K562 (cell line): ENCODE data around the gene NMNAT3. TPM values are rescaled to one million over a fixed set of nuclear protein-coding genes. Genes with fewer than 3 reads are reported as not detected.

Experiments
- ATAC-seq: fragments of 200-7000 bp; cut with Tn5 transposase; 3 replicates; pipeline ENCODE4 v1.9.1; 2020; ENCODE audit warnings: moderate library complexity
- BruUV-seq: library from RNA; stranded (reverse); fragments of 400-500 nt; replicated peaks from 2 replicates; lab custom pipeline; 2021; lab: Mats Ljungman, UMichigan
- CTCF ChIA-PET: fragments of 300-600 bp; formaldehyde crosslinking; extraction: SDS; loops from one replicate; lab custom pipeline; 2021; ENCODE audit warnings: low intra/inter-chr PET ratio; lab: Yijun Ruan, JAX
- POLR2A ChIA-PET: fragments of 300-600, 350-650 bp; sonication (Branson Sonifier 250); formaldehyde crosslinking; extraction: SDS; loops from one replicate; lab custom pipeline; 2021; ENCODE audit warnings: antibody characterized with exemption, inconsistent platforms; lab: Yijun Ruan, JAX
- DNase-seq, 4 experiments: peaks; one replicate each; pipeline versions ENCODE4 v3.0.0 to v3.0.0-alpha.2; 2011 to 2018; ENCODE audit warnings: low spot score in 3 of 4, mixed read lengths in 3 of 4; ENCODE audit errors: extremely low read depth in 1 of 4
- FAIRE-seq: peaks from 2 replicates; lab custom pipeline; 2011; peaks lifted over from hg19 to GRCh38; lab: Jason Lieb, UNC
- H2AFZ ChIP-seq: 2 replicates; pipeline ENCODE4 v1.6.0; 2011; ENCODE audit warnings: low read depth, low read length, control low read depth, inconsistent platforms
- H3K27ac ChIP-seq: fragments of 200-600 bp; 3 replicates; pipeline ENCODE4 v1.8.0; 2011; ENCODE audit warnings: low read depth, mild to moderate bottlenecking, control low read depth, inconsistent platforms, low read length, moderate library complexity, mixed read lengths; ENCODE audit errors: extremely low read depth
- H3K27me3 ChIP-seq, 2 experiments: fragments of 300-600 bp in 1 of 2; 2 replicates in 1 of 2; 3 replicates in 1 of 2; pipeline versions ENCODE4 v1.6.0 to v1.8.0; 2011; ENCODE audit warnings: inconsistent platforms in 2 of 2, low read length in 2 of 2, mild to moderate bottlenecking in 1 of 2, mixed read lengths in 1 of 2, moderate library complexity in 1 of 2; ENCODE audit not compliant: control insufficient read depth in 2 of 2, insufficient read depth in 2 of 2
- H3K36me3 ChIP-seq: fragments of 300-600 bp; 3 replicates; pipeline ENCODE4 v1.8.0; 2011; ENCODE audit warnings: mild to moderate bottlenecking, low read length, inconsistent platforms; ENCODE audit not compliant: control insufficient read depth, insufficient read depth
- H3K4me1 ChIP-seq, 2 experiments: fragments of 200-600 bp in 1 of 2; replicated peaks in 1 of 2; 2 replicates in 1 of 2; 3 replicates in 1 of 2; pipeline versions ENCODE4 v1.5.1 to v1.8.0; 2011; ENCODE audit warnings: inconsistent platforms in 2 of 2, low read length in 2 of 2, mild to moderate bottlenecking in 1 of 2, mixed read lengths in 1 of 2, moderate library complexity in 1 of 2; ENCODE audit not compliant: control insufficient read depth in 2 of 2, insufficient read depth in 2 of 2
- H3K4me2 ChIP-seq: 2 replicates; pipeline ENCODE4 v1.6.1; 2011; ENCODE audit warnings: low read length, control low read depth, inconsistent platforms, mixed read lengths; ENCODE audit not compliant: insufficient read depth
- H3K4me3 ChIP-seq: fragments of 200-600 bp; sonication (generic), shearing (Covaris generic); 2 replicates; pipeline ENCODE4 v1.5.1; 2016; ENCODE audit warnings: control low read depth, inconsistent platforms
- H3K79me2 ChIP-seq: fragments of 200-600 bp; 3 replicates; pipeline ENCODE4 v1.8.0; 2011; ENCODE audit warnings: low read length, inconsistent platforms; ENCODE audit not compliant: control insufficient read depth, insufficient read depth
- H3K9ac ChIP-seq, 2 experiments: 2 replicates each; pipeline versions ENCODE4 v1.6.0 to v1.6.1; 2011; ENCODE audit warnings: low read depth in 2 of 2, low read length in 2 of 2, control low read depth in 1 of 2, inconsistent platforms in 1 of 2, mild to moderate bottlenecking in 1 of 2, mixed read lengths in 1 of 2; ENCODE audit not compliant: insufficient read depth in 1 of 2
- H3K9me1 ChIP-seq: one replicate; pipeline ENCODE4 v1.6.0; 2011; ENCODE audit warnings: inconsistent platforms, mild to moderate bottlenecking, low read length, moderate library complexity; ENCODE audit not compliant: control insufficient read depth, insufficient read depth
- H3K9me3 ChIP-seq: replicated peaks from 2 replicates; pipeline ENCODE4 v1.5.1; 2011; ENCODE audit warnings: low read depth, low read length, inconsistent platforms; ENCODE audit not compliant: control insufficient read depth, insufficient read depth
- H4K20me1 ChIP-seq: replicated peaks from 2 replicates; pipeline ENCODE4 v1.6.1; 2011; ENCODE audit warnings: low read length, inconsistent platforms, mixed read lengths; ENCODE audit not compliant: control insufficient read depth, insufficient read depth
- MEIS2 ChIP-seq: fragments of 450-650 bp; IDR thresholded peaks from 2 replicates; pipeline ENCODE4 v1.6.1; 2014; ENCODE audit warnings: mild to moderate bottlenecking; ENCODE audit not compliant: partially characterized antibody
- PBX2 ChIP-seq, 2 experiments: IDR thresholded peaks in 1 of 2; conservative IDR thresholded peaks in 1 of 2; 2 replicates each; pipeline ENCODE4 v1.6.1; 2016; ENCODE audit warnings: low read depth in 2 of 2, mild to moderate bottlenecking in 1 of 2, missing compliant biosample characterization in 1 of 2, missing genetic modification characterization in 1 of 2, moderate library complexity in 1 of 2
- PHF21A ChIP-seq: fragments of 450-650 bp; IDR thresholded peaks from 2 replicates; pipeline ENCODE4 v1.6.1; 2017; ENCODE audit warnings: low read depth, borderline replicate concordance
- ZNF277 ChIP-seq: fragments of 250-450 bp; sonication (Bioruptor Pico); IDR thresholded peaks from 2 replicates; pipeline ENCODE4 v1.8.0; 2022; ENCODE audit warnings: inconsistent platforms, mild to moderate bottlenecking, moderate library complexity, borderline replicate concordance
- ZNF431 ChIP-seq: sonication (generic); formaldehyde crosslinking; IDR thresholded peaks from 2 replicates; pipeline ENCODE4 v1.8.0; 2022; ENCODE audit warnings: mild to moderate bottlenecking, missing genetic modification reagents
- ZNF592 ChIP-seq: fragments of 450-650 bp; IDR thresholded peaks from 2 replicates; pipeline ENCODE4 v1.6.1; 2017; ENCODE audit warnings: antibody characterized with exemption, mild to moderate bottlenecking
- WGBS: fragments of 100-300 bp; shearing (Covaris generic); methylation state at CpG from one replicate; pipeline ENCODE4 v1.1.6; 2016; ENCODE audit warnings: low coverage, mixed read lengths; ENCODE audit not compliant: insufficient coverage; ENCODE audit errors: missing lambda C conversion rate; 5-methylcytosine and 5-hydroxymethylcytosine counted together
- in situ Hi-C: fragments of 300-500 bp; cut with MboI; formaldehyde crosslinking; loops from 4 replicates; pipeline ENCODE4 v1.15.0; 2018; ENCODE audit warnings: inconsistent platforms, mixed read lengths
- intact Hi-C: fragments of 100-400 bp; cut with micrococcal nuclease; formaldehyde crosslinking; loops from 2 replicates; pipeline ENCODE4 v1.14.2; 2022
- polyA plus RNA-seq, 8 experiments: library from polyadenylated mRNA; depleted of rRNA in 4 of 8; stranded (reverse) in 5 of 8; unstranded in 3 of 8; fragments of >200 nt; fragmentation: Nextera tagmentation in 2 of 8; fragmentation: Illumina TruSeq in 1 of 8; extraction: Ambion mirVana in 2 of 8; extraction: Trizol in 1 of 8; gene quantifications; 2 replicates each; pipeline versions ENCODE4 v1.2.1 to v1.2.3, GENCODE V29; 2011 to 2014; ENCODE audit warnings: inconsistent platforms in 1 of 8, missing spikeins in 1 of 8
- total RNA-seq, 7 experiments: library from RNA; depleted of rRNA in 6 of 7; stranded (reverse); fragments of >200 nt in 6 of 7; fragmentation: Illumina TruSeq in 2 of 7; extraction: Trizol in 2 of 7; gene quantifications; 2 replicates each; pipeline versions ENCODE4 v1.2.1 to v1.2.3, GENCODE V29; 2011 to 2021; ENCODE audit warnings: low replicate concordance in 1 of 7

Gene NMNAT3
- total and polyA plus RNA-seq, 9 of the 15 experiments (the other 6 are each of a cell fraction or from before 2014, with no cell fraction given), result 2.3 to 12.5 (median 6.6) TPM

GRCh38 chr3:139534455-139534812 lies 143.3 kb downstream of the NMNAT3 start (continued):
- TF ChIP-seq ZNF592 (no peak), PHF21A (no peak), ZNF431 (CRISPR knock-in tag) (no peak)

GRCh38 chr3:139533781-139534454 lies 143.9 kb downstream of the NMNAT3 start:
- no peaks in the 10 kb centered on the region for H3K9me3 ChIP-seq
- H3K79me2 ChIP-seq, result no peaks in the 10 kb centered on the region
- peaks cover 14% of the 10 kb centered on the region; the same call in 1 of the 2 replicates for H4K20me1 ChIP-seq
- H3K9me1 ChIP-seq, result no peaks in the 10 kb centered on the region
- DNase-seq (peak; percentile 15 to 23 (median 18)), FAIRE-seq (no peak), ATAC-seq (peak; percentile 32)
- peaks cover 6 to 17% of the 10 kb centered on the region in 2 experiments for H3K4me1 ChIP-seq
- no peak overlapping the region for H3K4me2 ChIP-seq
- intact Hi-C loops, result no loop called here
- no TSS peak for BruUV-seq
- in situ Hi-C loops, result no loop called here
- peaks cover 14 to 40% of the 10 kb centered on the region in 2 experiments for H3K27me3 ChIP-seq
- no peaks in the 10 kb centered on the region for H3K36me3 ChIP-seq
- no peak overlapping the region for H3K9ac ChIP-seq
- H3K27ac ChIP-seq, result no peak overlapping the region
- 3% methylated on average over 15 of the region's 15 CpGs for WGBS
- ChIA-PET POLR2A (interaction anchor here (0.6 to 1.1 kb wide), 3 partner anchors 9 to 67 kb away, joined by 3 read pairs; no protein-coding TSS in a partner anchor), CTCF (interaction anchor here (1.0 kb wide), 1 partner anchor 12 kb away, joined by 3 read pairs; no protein-coding TSS in a partner anchor)
- H3K4me3 ChIP-seq, result no peak overlapping the region
- no peak overlapping the region for H2AFZ ChIP-seq
- TF ChIP-seq MEIS2 (peak; percentile 71), ZNF277 (CRISPR knock-in tag) (no peak), PBX2 (CRISPR knock-in tag; IDR thresholded peaks at IDR 0.05; ENCODE audit: low read depth) (no peak), PBX2 (tag; conservative IDR thresholded peaks at IDR 0.05; ENCODE audit: low read depth) (peak; percentile 82)
